ENCODE results near the gene LHX4. TPM values are rescaled to one million over a fixed set of nuclear protein-coding genes. Genes with fewer than 3 reads are reported as not detected.
A peak's percentile ranks its signal among the peaks of the same experiment; 100 is the strongest.

LHX4 gene
- total and polyA plus RNA-seq, 8 donors, result 0.03 to 0.19 (median 0.12) TPM; not detected in 3

DNA sequence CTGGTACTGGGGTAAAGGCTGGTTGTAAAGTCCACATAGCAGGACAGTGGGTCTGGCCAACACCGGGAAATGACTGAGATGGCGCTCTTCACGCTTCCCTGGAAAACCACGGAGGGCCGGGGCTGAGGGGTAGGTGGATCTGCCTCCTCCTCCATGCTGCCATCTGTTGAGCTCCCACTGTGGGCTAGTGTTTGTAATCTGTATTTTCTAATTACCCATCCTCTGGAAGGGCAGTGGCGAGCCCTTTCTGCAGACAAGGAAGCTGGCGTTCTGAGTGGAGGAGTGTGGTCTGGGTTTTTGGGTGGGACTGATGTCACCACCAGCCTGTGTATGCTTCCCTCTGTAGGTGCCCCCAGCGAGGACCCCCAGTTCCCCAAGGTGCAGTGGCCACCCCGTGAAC is 34.1 kb upstream of the LHX4 start:
- H3K27ac ChIP-seq, result no peak overlapping the region
- DNase-seq (no peak), ATAC-seq (no peak), FAIRE-seq (no peak)
- H3K4me1 ChIP-seq, result no peaks in the 10 kb centered on the region
- H3K9me3 ChIP-seq, result no peaks in the 10 kb centered on the region
- no peak overlapping the region for H3K4me3 ChIP-seq
- no peaks in the 10 kb centered on the region for H3K27me3 ChIP-seq
- intact Hi-C loops (cut with DNase I), result loop anchor here in 1 of 3 donors (10.0 kb wide), 1 partner anchor 279 kb away; no protein-coding TSS in a partner anchor
- TF ChIP-seq CTCF (IDR thresholded peaks at IDR 0.05), result no peak
- WGBS, 2 donors, result 80 to 91% methylated on average over 9 of the region's 9 CpGs
- H3K36me3 ChIP-seq, result peaks cover 0 to 54% (median 8%) of the 10 kb centered on the region in 3 donors

DNA sequence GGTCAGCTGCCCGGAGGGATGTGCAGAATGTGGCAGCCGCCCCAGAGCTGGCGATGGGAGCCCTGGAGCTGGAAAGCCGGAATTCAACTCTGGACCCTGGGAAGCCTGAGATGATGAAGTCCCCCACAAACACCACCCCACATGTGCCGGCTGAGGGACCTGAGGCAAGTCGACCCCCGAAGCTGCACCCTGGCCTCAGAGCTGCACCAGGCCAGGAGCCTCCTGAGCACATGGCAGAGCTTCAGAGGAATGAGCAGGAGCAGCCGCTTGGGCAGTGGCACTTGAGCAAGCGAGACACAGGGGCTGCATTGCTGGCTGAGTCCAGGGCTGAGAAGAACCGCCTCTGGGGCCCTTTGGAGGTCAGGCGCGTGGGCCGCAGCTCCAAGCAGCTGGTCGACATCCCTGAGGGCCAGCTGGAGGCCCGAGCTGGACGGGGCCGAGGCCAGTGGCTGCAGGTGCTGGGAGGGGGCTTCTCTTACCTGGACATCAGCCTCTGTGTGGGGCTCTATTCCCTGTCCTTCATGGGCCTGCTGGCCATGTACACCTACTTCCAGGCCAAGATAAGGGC is 33.5 kb upstream of the LHX4 start:
- FAIRE-seq (no peak), DNase-seq (no peak), ATAC-seq (no peak)
- TF ChIP-seq CTCF (IDR thresholded peaks at IDR 0.05), result no peak
- H3K9me3 ChIP-seq, result no peaks in the 10 kb centered on the region
- 91 to 94% methylated on average over 16 to 17 of the region's 17 CpGs for WGBS, 2 donors
- no peaks in the 10 kb centered on the region for H3K27me3 ChIP-seq
- H3K36me3 ChIP-seq, result peaks cover 0 to 49% (median 8%) of the 10 kb centered on the region in 3 donors
- intact Hi-C loops (cut with DNase I), result loop anchor here in 1 of 3 donors (10.0 kb wide), 1 partner anchor 278 kb away; no protein-coding TSS in a partner anchor
- H3K4me3 ChIP-seq, result no peak overlapping the region
- no peak overlapping the region for H3K27ac ChIP-seq
- no peaks in the 10 kb centered on the region for H3K4me1 ChIP-seq

- no peaks in the 10 kb centered on the region for H3K4me1 ChIP-seq
- no peaks in the 10 kb centered on the region for H3K27me3 ChIP-seq
- H3K9me3 ChIP-seq, result no peaks in the 10 kb centered on the region
- intact Hi-C loops (cut with DNase I), result loop anchor here in 1 of 3 donors (10.0 kb wide), 1 partner anchor 278 kb away; no protein-coding TSS in a partner anchor
- no peak overlapping the region for H3K4me3 ChIP-seq
- TF ChIP-seq CTCF (IDR thresholded peaks at IDR 0.05), result no peak
- WGBS, 2 donors, result 81 to 85% methylated on average over 5 of the region's 5 CpGs
- DNase-seq, result no peak
- peaks cover 0 to 43% (median 8%) of the 10 kb centered on the region in 3 donors for H3K36me3 ChIP-seq
- no peak for FAIRE-seq
- ATAC-seq, result no peak
- H3K27ac ChIP-seq, result no peak overlapping the region
Measured at GRCh38 chr1:180197231-180197630, 32.8 kb upstream of the LHX4 start.

- no peak for FAIRE-seq
- 82 to 88% methylated on average over 4 of the region's 4 CpGs for WGBS, 2 donors
- intact Hi-C loops (cut with DNase I), result loop anchor here in 1 of 3 donors (10.0 kb wide), 1 partner anchor 277 kb away; no protein-coding TSS in a partner anchor
Measured at GRCh38 chr1:180198196-180198595, 31.9 kb upstream of the LHX4 start.

More at GRCh38 chr1:180198196-180198595, 31.9 kb upstream of the LHX4 start:
- no peaks in the 10 kb centered on the region for H3K9me3 ChIP-seq
- ATAC-seq, result peak in 1 of 4 donors; percentile 6
- H3K27me3 ChIP-seq, result no peaks in the 10 kb centered on the region
- peaks cover 0 to 43% (median 8%) of the 10 kb centered on the region in 3 donors for H3K36me3 ChIP-seq
- no peak for DNase-seq
- no peak overlapping the region for H3K27ac ChIP-seq
- no peak for TF ChIP-seq CTCF (IDR thresholded peaks at IDR 0.05)
- no peaks in the 10 kb centered on the region for H3K4me1 ChIP-seq
- H3K4me3 ChIP-seq, result no peak overlapping the region
